Measurements from ENCODE around the gene SEPTIN2.
"Not testable (repeated sequence)": the region's sequence is repeated elsewhere in the genome, so short reads cannot be mapped to it uniquely, and the experiment has no call there.

SEPTIN2 gene

GRCh38 chr2:241286348-241287090, 29.2 kb upstream of the SEPTIN2 start:
- TF ChIP-seq, protein P1, sequence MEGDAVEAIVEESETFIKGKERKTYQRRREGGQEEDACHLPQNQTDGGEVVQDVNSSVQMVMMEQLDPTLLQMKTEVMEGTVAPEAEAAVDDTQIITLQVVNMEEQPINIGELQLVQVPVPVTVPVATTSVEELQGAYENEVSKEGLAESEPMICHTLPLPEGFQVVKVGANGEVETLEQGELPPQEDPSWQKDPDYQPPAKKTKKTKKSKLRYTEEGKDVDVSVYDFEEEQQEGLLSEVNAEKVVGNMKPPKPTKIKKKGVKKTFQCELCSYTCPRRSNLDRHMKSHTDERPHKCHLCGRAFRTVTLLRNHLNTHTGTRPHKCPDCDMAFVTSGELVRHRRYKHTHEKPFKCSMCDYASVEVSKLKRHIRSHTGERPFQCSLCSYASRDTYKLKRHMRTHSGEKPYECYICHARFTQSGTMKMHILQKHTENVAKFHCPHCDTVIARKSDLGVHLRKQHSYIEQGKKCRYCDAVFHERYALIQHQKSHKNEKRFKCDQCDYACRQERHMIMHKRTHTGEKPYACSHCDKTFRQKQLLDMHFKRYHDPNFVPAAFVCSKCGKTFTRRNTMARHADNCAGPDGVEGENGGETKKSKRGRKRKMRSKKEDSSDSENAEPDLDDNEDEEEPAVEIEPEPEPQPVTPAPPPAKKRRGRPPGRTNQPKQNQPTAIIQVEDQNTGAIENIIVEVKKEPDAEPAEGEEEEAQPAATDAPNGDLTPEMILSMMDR (IDR thresholded peaks at IDR 0.05; ENCODE audit: borderline replicate concordance, control extremely low read depth, extremely low read depth, insufficient read depth, missing control alignments), result no peak
- DNase-seq (ENCODE audit: low spot score), result no peak
- in situ Hi-C loops (cut with MboI; ENCODE audit: low sequenced_read_pairs, unreplicated experiment), result no loop called here

- DNase-seq (ENCODE audit: low spot score), result no peak
- in situ Hi-C loops (cut with MboI; ENCODE audit: low sequenced_read_pairs, unreplicated experiment), result no loop called here
- TF ChIP-seq, protein P1 (IDR thresholded peaks at IDR 0.05; ENCODE audit: borderline replicate concordance, control extremely low read depth, extremely low read depth, insufficient read depth, missing control alignments), result no peak
These were observed 27.3 kb upstream of the SEPTIN2 start for GRCh38 chr2:241288324-241288888.

DNA sequence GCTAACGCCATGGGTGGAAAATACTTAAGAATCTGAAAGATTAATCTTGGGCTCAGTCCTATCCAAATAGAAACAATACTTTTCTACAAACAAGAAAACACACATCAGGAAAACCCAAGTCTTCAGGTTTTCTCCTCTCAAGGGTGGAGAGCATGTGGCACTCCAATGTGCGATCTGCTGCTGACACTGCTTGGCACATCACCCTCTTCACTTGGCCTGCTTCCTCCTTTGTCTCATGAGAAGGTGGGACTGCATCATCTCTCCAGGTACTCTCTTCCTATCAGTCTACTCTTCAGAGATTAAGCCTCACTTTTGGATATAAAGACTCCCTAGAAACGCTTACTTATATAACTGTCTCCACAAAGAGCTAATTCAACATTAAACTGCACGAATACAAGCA, 26.7 kb upstream of the SEPTIN2 start:
- TF ChIP-seq, protein P1 (IDR thresholded peaks at IDR 0.05; ENCODE audit: borderline replicate concordance, control extremely low read depth, extremely low read depth, insufficient read depth, missing control alignments), result no peak
- in situ Hi-C loops (cut with MboI; ENCODE audit: low sequenced_read_pairs, unreplicated experiment), result no loop called here
- no peak for DNase-seq (ENCODE audit: low spot score)

GRCh38 chr2:241289597-241289996, 26.1 kb upstream of the SEPTIN2 start:
- no peak for DNase-seq (ENCODE audit: low spot score)
- TF ChIP-seq, protein P1 (IDR thresholded peaks at IDR 0.05; ENCODE audit: borderline replicate concordance, control extremely low read depth, extremely low read depth, insufficient read depth, missing control alignments), result no peak
- in situ Hi-C loops (cut with MboI; ENCODE audit: low sequenced_read_pairs, unreplicated experiment), result no loop called here

DNA sequence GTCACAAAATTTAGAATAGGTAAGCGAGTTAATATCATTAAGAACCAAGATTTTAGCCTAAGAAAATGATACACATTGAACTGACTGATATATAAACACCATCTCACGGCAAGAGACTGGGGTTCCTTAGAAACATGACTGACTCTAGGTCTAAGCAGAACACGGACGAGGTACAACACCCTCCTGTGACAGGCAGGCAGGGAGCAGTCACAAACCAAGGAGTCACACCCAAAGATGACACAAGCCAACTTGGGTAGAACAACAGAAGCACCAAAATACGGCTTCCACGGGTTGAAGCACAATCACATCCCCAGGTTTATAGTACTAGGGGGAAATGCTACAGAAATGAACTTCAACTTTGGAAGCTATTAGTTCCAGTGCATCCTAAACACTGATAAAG, 24.6 kb upstream of the SEPTIN2 start:
- DNase-seq (ENCODE audit: low spot score), result no peak
- TF ChIP-seq, protein P1 (IDR thresholded peaks at IDR 0.05; ENCODE audit: borderline replicate concordance, control extremely low read depth, extremely low read depth, insufficient read depth, missing control alignments), result no peak
- in situ Hi-C loops (cut with MboI; ENCODE audit: low sequenced_read_pairs, unreplicated experiment), result no loop called here

- TF ChIP-seq, protein P1 (IDR thresholded peaks at IDR 0.05; ENCODE audit: borderline replicate concordance, control extremely low read depth, extremely low read depth, insufficient read depth, missing control alignments), result no peak
- no peak for DNase-seq (ENCODE audit: low spot score)
- in situ Hi-C loops (cut with MboI; ENCODE audit: low sequenced_read_pairs, unreplicated experiment), result no loop called here
These were observed 23.7 kb upstream of the SEPTIN2 start for GRCh38 chr2:241291977-241292376.

DNA sequence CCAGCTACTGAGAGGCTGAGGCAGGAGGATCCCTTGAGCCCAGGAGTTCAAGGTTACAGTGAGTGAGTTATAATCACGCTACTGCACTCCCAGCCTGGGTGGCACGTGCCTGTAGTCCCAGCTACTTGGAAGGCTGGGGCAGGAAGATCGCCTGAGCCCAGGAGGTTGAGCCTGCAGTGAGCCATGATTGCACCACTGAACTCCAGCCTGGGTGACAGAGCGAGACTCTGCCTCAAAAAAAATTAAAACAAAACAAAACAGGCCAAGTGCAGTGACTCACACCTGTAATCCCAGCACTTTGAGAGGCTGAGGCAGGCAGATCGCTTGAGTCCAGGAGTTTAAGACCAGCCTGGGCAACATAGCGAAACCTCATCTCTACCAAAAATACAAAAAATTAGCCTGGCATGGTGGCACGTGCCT, 22.3 kb upstream of the SEPTIN2 start:
- in situ Hi-C loops (cut with MboI; ENCODE audit: low sequenced_read_pairs, unreplicated experiment); DNase-seq (ENCODE audit: low spot score): not testable (repeated sequence)

Data from GM13976 (cell line).